ENCODE measurements around the gene NFATC4. TPM values are rescaled to one million over a fixed set of nuclear protein-coding genes. Genes with fewer than 3 reads are reported as not detected.
"Not testable (repeated sequence)": the region's sequence is repeated elsewhere in the genome, so short reads cannot be mapped to it uniquely, and the experiment has no call there.

The NFATC4 gene
- total RNA-seq, 1 donor from 2014 or later, result 42.5 TPM

DNA sequence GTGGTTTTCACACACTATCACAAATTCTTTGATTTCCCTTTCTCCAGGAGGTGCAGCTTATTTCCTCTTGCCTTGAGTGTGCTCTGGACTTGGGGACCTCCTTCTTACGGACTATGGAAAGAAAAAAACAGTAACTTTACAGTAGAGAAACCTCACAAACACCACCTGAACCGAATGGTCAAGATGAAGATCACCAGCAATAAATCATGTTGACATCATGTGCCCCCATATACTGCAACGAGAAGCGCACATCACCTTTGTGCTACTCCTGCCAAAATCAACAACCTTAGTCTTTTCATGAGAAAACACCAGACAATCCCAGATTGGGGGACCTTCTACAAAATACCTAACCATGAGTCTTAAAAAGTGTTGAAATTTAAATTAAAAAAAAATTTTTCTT is 17.5 kb downstream of the NFATC4 start:
- DNase-seq (no peak), ATAC-seq (no peak)
- intact Hi-C loops (cut with DNase I), result no loop called here
- Histone ChIP-seq H3K36me3 (no peaks in the 10 kb centered on the region), H3K9me3 (no peaks in the 10 kb centered on the region), H3K27ac (no peak overlapping the region), H3K4me3 (no peak overlapping the region), H3K27me3 (no peaks in the 10 kb centered on the region), H3K4me1 (peaks cover 7% of the 10 kb centered on the region)
- TF ChIP-seq, protein P1, sequence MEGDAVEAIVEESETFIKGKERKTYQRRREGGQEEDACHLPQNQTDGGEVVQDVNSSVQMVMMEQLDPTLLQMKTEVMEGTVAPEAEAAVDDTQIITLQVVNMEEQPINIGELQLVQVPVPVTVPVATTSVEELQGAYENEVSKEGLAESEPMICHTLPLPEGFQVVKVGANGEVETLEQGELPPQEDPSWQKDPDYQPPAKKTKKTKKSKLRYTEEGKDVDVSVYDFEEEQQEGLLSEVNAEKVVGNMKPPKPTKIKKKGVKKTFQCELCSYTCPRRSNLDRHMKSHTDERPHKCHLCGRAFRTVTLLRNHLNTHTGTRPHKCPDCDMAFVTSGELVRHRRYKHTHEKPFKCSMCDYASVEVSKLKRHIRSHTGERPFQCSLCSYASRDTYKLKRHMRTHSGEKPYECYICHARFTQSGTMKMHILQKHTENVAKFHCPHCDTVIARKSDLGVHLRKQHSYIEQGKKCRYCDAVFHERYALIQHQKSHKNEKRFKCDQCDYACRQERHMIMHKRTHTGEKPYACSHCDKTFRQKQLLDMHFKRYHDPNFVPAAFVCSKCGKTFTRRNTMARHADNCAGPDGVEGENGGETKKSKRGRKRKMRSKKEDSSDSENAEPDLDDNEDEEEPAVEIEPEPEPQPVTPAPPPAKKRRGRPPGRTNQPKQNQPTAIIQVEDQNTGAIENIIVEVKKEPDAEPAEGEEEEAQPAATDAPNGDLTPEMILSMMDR (IDR thresholded peaks at IDR 0.05), result no peak

DNA sequence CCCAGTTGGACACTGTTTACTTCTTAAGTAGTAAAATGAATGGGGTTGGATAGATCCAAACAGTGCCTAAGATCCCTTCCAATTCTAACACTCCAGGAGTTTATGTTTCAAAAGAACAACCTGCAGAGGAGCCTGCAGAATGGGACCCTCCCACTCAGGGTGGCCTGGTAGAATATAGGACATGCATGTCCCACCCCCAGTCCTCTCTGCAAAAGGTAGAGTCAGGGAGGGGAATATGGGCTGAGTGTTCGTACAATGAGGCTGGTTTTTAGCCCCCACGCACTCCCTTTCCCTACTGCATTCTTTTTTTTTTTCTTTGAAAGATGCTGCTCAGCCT is 19.0 kb downstream of the NFATC4 start:
- ATAC-seq (no peak), DNase-seq (no peak)
- Histone ChIP-seq H3K27me3 (no peaks in the 10 kb centered on the region), H3K4me3 (no peak overlapping the region), H3K36me3 (no peaks in the 10 kb centered on the region), H3K27ac (no peak overlapping the region), H3K4me1 (peaks cover 7% of the 10 kb centered on the region), H3K9me3 (no peaks in the 10 kb centered on the region)
- TF ChIP-seq, protein P1 (IDR thresholded peaks at IDR 0.05), result no peak
- intact Hi-C loops (cut with DNase I), result no loop called here

DNA sequence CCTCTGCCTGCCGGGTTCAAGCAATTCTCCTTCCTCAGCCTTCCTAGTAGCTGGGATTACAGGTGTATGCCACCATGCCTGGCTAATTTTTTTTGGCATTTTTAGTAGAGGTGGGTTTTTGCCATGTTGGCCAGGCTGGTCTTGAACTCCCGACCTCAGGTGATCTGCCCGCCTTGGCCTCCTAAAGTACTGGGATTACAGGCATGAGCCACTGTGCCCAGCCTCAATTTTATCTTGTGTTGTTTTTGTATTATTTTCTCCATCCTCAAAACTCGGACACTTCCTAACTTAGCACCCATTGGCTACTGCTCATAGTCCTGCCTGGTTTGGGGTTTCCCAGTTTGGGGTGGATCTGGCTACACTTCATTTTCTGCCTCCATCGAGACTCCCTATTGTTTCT is 19.6 kb downstream of the NFATC4 start:
- H3K27ac ChIP-seq; H3K36me3 ChIP-seq; intact Hi-C loops (cut with DNase I); H3K4me1 ChIP-seq; H3K9me3 ChIP-seq; ATAC-seq; H3K27me3 ChIP-seq; DNase-seq; H3K4me3 ChIP-seq: not testable (repeated sequence)

DNA sequence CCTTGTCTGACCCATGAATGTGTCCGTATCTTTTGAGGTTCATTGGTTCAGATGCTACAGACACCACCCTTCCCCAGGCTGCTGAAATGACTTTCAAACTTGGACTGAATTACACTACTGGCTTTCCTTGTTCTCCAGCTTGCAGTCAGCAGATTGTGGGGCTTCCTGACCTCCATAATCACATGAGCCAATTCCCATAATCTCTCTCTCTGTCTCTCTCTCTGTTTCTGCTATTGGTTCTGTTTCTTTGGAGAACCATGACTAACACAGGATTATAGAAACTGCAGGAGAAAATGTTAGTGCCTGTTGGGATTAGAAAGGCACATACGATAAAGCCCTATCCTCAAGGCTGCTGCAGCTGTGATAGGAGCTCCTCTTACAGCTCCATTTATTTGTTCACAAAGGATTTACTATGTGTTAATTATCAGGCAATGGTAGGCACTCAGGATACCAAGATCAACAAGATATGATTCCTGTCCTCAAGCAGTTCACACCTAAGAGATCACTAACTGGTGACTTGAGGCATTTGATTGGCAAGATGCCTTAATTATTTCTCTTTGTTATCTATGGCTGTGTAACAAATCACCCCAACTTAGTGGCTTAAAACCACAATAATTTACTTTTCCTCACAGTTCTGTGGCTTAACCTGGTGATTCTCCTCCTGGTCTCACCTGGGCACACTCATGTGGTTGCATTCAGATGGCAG is 20.6 kb downstream of the NFATC4 start:
- intact Hi-C loops (cut with DNase I), result no loop called here

DNA sequence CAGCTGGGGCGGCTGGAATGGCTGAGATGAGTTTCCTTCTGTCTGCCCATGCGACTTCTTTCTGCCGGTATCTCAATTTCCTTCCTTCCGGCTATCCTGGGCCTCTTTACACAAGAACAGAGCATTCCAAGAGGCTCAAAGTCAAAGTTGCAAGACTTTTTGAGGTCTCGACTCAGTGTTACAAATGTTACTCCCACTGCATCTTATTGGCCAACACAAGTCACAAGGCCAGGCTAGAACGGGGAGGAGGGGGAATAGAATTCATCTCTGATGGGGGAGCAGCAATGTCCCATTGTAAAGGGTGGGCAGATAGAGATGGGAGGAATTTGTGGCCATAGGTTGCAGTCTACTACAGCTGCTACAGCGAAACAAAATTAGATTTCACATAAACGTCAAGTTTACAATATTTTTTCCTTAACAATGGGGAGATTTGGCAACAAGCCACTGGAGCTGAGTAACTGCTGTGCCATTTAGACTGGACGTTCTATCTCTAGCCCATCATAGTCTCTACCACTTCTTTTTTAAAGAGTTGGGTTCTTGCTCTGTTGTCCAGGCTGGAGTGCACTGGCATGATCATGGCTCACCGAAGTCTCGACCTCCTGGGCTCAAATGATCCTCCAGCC is 21.4 kb downstream of the NFATC4 start:
- no peaks in the 10 kb centered on the region for H3K9me3 ChIP-seq
- no peaks in the 10 kb centered on the region for H3K27me3 ChIP-seq
- H3K4me3 ChIP-seq, result no peak overlapping the region
- no peak overlapping the region for H3K27ac ChIP-seq
- intact Hi-C loops (cut with DNase I), result no loop called here
- no peak for DNase-seq
- ATAC-seq, result no peak
- no peaks in the 10 kb centered on the region for H3K36me3 ChIP-seq
- TF ChIP-seq, protein P1 (IDR thresholded peaks at IDR 0.05), result no peak
- H3K4me1 ChIP-seq, result peaks cover 7% of the 10 kb centered on the region

More for the DNA sequence above, 20.6 kb downstream of the NFATC4 start:
- no peak overlapping the region for H3K4me3 ChIP-seq
- no peaks in the 10 kb centered on the region for H3K36me3 ChIP-seq
- H3K27me3 ChIP-seq, result no peaks in the 10 kb centered on the region
- TF ChIP-seq, protein P1 (IDR thresholded peaks at IDR 0.05), result no peak
- H3K9me3 ChIP-seq, result no peaks in the 10 kb centered on the region
- DNase-seq (no peak), ATAC-seq (no peak)
- H3K4me1 ChIP-seq, result peaks cover 7% of the 10 kb centered on the region
- no peak overlapping the region for H3K27ac ChIP-seq

DNA sequence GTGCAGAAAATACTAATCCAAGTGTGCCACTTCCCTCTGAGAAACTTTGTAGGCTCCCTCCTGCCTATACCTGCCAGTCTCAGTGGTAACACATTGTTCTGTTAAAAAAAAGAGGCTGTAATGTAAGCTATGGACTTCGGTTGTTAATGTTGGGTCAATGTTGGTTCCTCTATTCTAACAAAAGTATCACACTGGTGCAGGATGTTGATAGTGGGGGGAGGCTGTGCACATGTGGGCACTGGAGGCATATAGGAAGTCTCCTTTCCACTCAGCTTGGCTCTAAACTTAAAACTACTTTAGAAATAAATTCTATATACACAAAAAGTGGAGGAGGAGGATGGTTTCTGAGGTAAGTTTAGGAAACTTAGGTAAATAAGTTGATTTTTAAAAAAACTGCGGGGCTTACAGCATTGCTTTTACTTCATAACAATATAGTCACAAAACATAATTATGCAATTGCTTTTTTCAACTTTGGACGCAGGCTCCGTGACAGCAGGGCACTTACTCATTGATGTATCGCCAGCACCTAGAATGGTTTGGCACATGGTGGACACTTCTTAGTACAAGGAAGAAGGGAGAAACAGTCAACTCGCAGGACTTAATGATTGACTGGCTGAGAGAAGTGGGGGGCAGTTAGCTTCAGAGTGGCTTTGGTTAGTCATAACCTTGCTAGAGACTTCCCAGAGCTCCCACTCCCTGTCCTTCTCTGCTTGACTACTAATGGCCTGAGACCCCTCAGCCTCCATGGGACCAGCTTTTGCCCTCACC is 22.9 kb downstream of the NFATC4 start:
- no peak overlapping the region for H3K4me3 ChIP-seq
- peaks cover 7% of the 10 kb centered on the region for H3K4me1 ChIP-seq
- intact Hi-C loops (cut with DNase I), result no loop called here
- no peak overlapping the region for H3K27ac ChIP-seq
- no peaks in the 10 kb centered on the region for H3K27me3 ChIP-seq
- ATAC-seq (no peak), DNase-seq (no peak)
- H3K36me3 ChIP-seq, result no peaks in the 10 kb centered on the region
- no peaks in the 10 kb centered on the region for H3K9me3 ChIP-seq
- TF ChIP-seq, protein P1 (IDR thresholded peaks at IDR 0.05), result no peak
